WTC11 (cell line): ENCODE data around the gene NUP62.

ENCODE experiments used
- ATF2 ChIP-seq: sonication (generic); formaldehyde crosslinking; IDR thresholded peaks from 2 replicates; pipeline ENCODE4 v1.8.1; 2022; ENCODE audit warnings: low read depth, missing genetic modification reagents, borderline replicate concordance
- CBFB ChIP-seq: sonication (generic); formaldehyde crosslinking; IDR thresholded peaks from 2 replicates; pipeline ENCODE4 v1.8.1; 2022; ENCODE audit warnings: mild to moderate bottlenecking, low read depth, missing genetic modification reagents
- CTCF ChIP-seq: fragments of 200-600 bp; IDR thresholded peaks from 2 replicates; pipeline ENCODE4 v1.8.0; 2022; ENCODE audit warnings: antibody characterized with exemption
- ETV6 ChIP-seq: sonication (generic); formaldehyde crosslinking; IDR thresholded peaks from 2 replicates; pipeline ENCODE4 v1.8.1; 2022; ENCODE audit warnings: mild to moderate bottlenecking, missing genetic modification reagents
- NR2C2 ChIP-seq: sonication (generic); formaldehyde crosslinking; IDR thresholded peaks from 2 replicates; pipeline ENCODE4 v1.8.0; 2022; ENCODE audit warnings: mild to moderate bottlenecking, missing genetic modification reagents
- USF2 ChIP-seq: sonication (generic); formaldehyde crosslinking; IDR thresholded peaks from 2 replicates; pipeline ENCODE4 v1.8.1; 2023; ENCODE audit warnings: mild to moderate bottlenecking, missing genetic modification reagents, moderate library complexity
- ZMAT4 ChIP-seq: fragments of 250-450 bp; sonication (Bioruptor Pico); IDR thresholded peaks from 2 replicates; pipeline ENCODE4 v1.9.0; 2021; ENCODE audit warnings: mild to moderate bottlenecking
- ZNF263 ChIP-seq: sonication (generic); formaldehyde crosslinking; IDR thresholded peaks from 2 replicates; pipeline ENCODE4 v1.8.1; 2022; ENCODE audit warnings: low read depth, mild to moderate bottlenecking, moderate library complexity, missing genetic modification reagents
- ZNF423 ChIP-seq: fragments of 250-450 bp; sonication (Bioruptor Pico); IDR thresholded peaks from 2 replicates; pipeline ENCODE4 v2.1.2; 2022; ENCODE audit warnings: mild to moderate bottlenecking, moderate library complexity

- TF ChIP-seq CTCF (no peak), ZNF423 (CRISPR knock-in tag) (no peak), USF2 (CRISPR knock-in tag) (no peak), ZNF263 (CRISPR knock-in tag) (no peak), ATF2 (CRISPR knock-in tag) (no peak), CBFB (CRISPR knock-in tag) (no peak), ZMAT4 (CRISPR knock-in tag) (no peak), ETV6 (CRISPR knock-in tag) (no peak), NR2C2 (no peak)
Measured at GRCh38 chr19:49861541-49862378, 67.5 kb downstream of the NUP62 start.
